Pancreas (tissue), 10 donors: ENCODE measurements around the gene EXOC4. TPM values are rescaled to one million over a fixed set of nuclear protein-coding genes. Genes with fewer than 3 reads are reported as not detected.

ENCODE experiments used
- ATAC-seq, 4 donors: fragments of 200-7000 bp; cut with Tn5 transposase; one replicate each; pipeline versions ENCODE4 v1.8.0 to v1.9.1; 2020; ENCODE audit warnings: mild to moderate bottlenecking in 4 of 4, moderate library complexity in 4 of 4
- DNase-seq, 6 donors: peaks; one replicate each; pipeline ENCODE4 v3.0.0-alpha.2; 2020
- FAIRE-seq: peaks from 2 replicates; lab custom pipeline; 2012; peaks lifted over from hg19 to GRCh38; lab: Jason Lieb, UNC
- H3K27ac ChIP-seq, 4 donors: fragments of 200-600 bp; sonication (generic); 1 replicate in 3 of 4; 2 replicates in 1 of 4; pipeline versions ENCODE4 v1.5.0 to v1.8.0; 2020
- H3K27me3 ChIP-seq, 4 donors: fragments of 200-600 bp; one replicate each; pipeline ENCODE4 v1.8.0; 2021
- H3K36me3 ChIP-seq, 3 donors: fragments of 200-600 bp; sonication (generic) in 1 of 3; one replicate each; pipeline versions ENCODE4 v1.5.0 to v1.8.0; 2020 to 2021
- H3K4me1 ChIP-seq, 3 donors: fragments of 200-600 bp; one replicate each; pipeline ENCODE4 v1.8.0; 2021
- H3K4me3 ChIP-seq, 4 donors: fragments of 200-600 bp; sonication (generic) in 2 of 4; one replicate each; pipeline versions ENCODE4 v1.5.0 to v1.8.0; 2020 to 2021
- H3K9me3 ChIP-seq, 4 donors: fragments of 200-600 bp; one replicate each; pipeline ENCODE4 v1.8.0; 2021
- CTCF ChIP-seq, 4 donors: fragments of 200-600 bp; sonication (generic) in 3 of 4; IDR thresholded peaks; one replicate each; pipeline versions ENCODE4 v1.5.0 to v1.8.0; 2021; ENCODE audit warnings: antibody characterized with exemption in 4 of 4
- WGBS, 2 donors: extraction: QIAGEN DNeasy Blood & Tissue Kit; methylation state at CpG; one replicate each; pipeline ENCODE4 v1.1.7; 2013; 5-methylcytosine and 5-hydroxymethylcytosine counted together
- intact Hi-C, 3 donors: fragments of 100-400 bp; cut with DNase I; formaldehyde crosslinking; loops; one replicate each; pipeline versions ENCODE4 v1.11.1 to v1.14.2; 2022
- polyA plus RNA-seq, 2 donors: library from polyadenylated mRNA; stranded (reverse); fragments of 200-250 nt; gene quantifications; one replicate each; pipeline ENCODE4 v1.2.3, GENCODE V29; 2013
- total RNA-seq, 6 donors: library from RNA; stranded (reverse); fragmentation: NEBNext Ultra II Directional in 4 of 6; extraction: Animal tissue kit (Norgen Biotek cat#: 25700) in 4 of 6; gene quantifications; one replicate each; pipeline versions ENCODE4 v1.2.1 to v1.2.4, GENCODE V29; 2021 to 2023
- donor health status: healthy with polysubstance abuse.
- donor health status: DM: no; HTN: no; CAD: no; lungs with moderate emphysema.
- donor health status: DM: no; HTN: no; CAD: no.
- donor health status: control.
- donor health status: control.
- donor health status: Bipolar disorder and iron deficiency.
- donor health status: DM: yes; HTN: yes; CAD: no.
- donor health status: DM: no; HTN: no; CAD: no.
- donor health status: DM: no; HTN: no; CAD: no.
- donor health status: DM: yes; HTN: yes; CAD: no.

Gene EXOC4
- total and polyA plus RNA-seq, 8 donors: 13.4 to 81.2 (median 53.8) TPM

- intact Hi-C loops: no loop called here
- no peak for TF ChIP-seq CTCF (IDR thresholded peaks at IDR 0.05)
- Histone ChIP-seq H3K9me3 (no peaks in the 10 kb centered on the region), H3K4me1 (no peaks in the 10 kb centered on the region), H3K27me3 (no peaks in the 10 kb centered on the region), H3K4me3 (no peak overlapping the region), H3K27ac (no peak overlapping the region), H3K36me3 (no peaks in the 10 kb centered on the region)
- FAIRE-seq (no peak), DNase-seq (no peak), ATAC-seq (no peak)
- WGBS, 2 donors: 87 to 97% methylated on average over 2 of the region's 2 CpGs
These were observed 552.5 kb downstream of the EXOC4 start for GRCh38 chr7:133805426-133805825.

- FAIRE-seq: no peak
- H3K4me1 ChIP-seq: no peaks in the 10 kb centered on the region
- no peaks in the 10 kb centered on the region for H3K9me3 ChIP-seq
- no peak overlapping the region for H3K4me3 ChIP-seq
- 63 to 76% methylated on average over 7 of the region's 7 CpGs for WGBS, 2 donors
- no peak for ATAC-seq
- no peak overlapping the region for H3K27ac ChIP-seq
- no peak for TF ChIP-seq CTCF (IDR thresholded peaks at IDR 0.05)
- intact Hi-C loops: no loop called here
- DNase-seq: no peak
- H3K36me3 ChIP-seq: no peaks in the 10 kb centered on the region
- H3K27me3 ChIP-seq: no peaks in the 10 kb centered on the region
These were observed 555.0 kb downstream of the EXOC4 start for GRCh38 chr7:133807624-133808492.

- FAIRE-seq (no peak), ATAC-seq (no peak), DNase-seq (no peak)
- H3K27ac ChIP-seq: no peak overlapping the region
- 86 to 88% methylated on average over 2 of the region's 2 CpGs for WGBS, 2 donors
- H3K27me3 ChIP-seq: no peaks in the 10 kb centered on the region
- no peaks in the 10 kb centered on the region for H3K9me3 ChIP-seq
- no peaks in the 10 kb centered on the region for H3K36me3 ChIP-seq
- intact Hi-C loops: no loop called here
- H3K4me3 ChIP-seq: no peak overlapping the region
- TF ChIP-seq CTCF (IDR thresholded peaks at IDR 0.05): no peak
- no peaks in the 10 kb centered on the region for H3K4me1 ChIP-seq
These were observed 555.6 kb downstream of the EXOC4 start for GRCh38 chr7:133808493-133808866.

GRCh38 chr7:133812877-133813276 lies 560.0 kb downstream of the EXOC4 start:
- Histone ChIP-seq H3K27me3 (no peaks in the 10 kb centered on the region), H3K36me3 (no peaks in the 10 kb centered on the region), H3K4me3 (no peak overlapping the region), H3K9me3 (no peaks in the 10 kb centered on the region), H3K27ac (no peak overlapping the region), H3K4me1 (peaks cover 0 to 6% (median 0%) of the 10 kb centered on the region in 3 donors)
- ATAC-seq (no peak), FAIRE-seq (no peak), DNase-seq (no peak)
- TF ChIP-seq CTCF (IDR thresholded peaks at IDR 0.05): no peak
- intact Hi-C loops: no loop called here
- 94 to 96% methylated on average over 6 of the region's 6 CpGs for WGBS, 2 donors

DNA sequence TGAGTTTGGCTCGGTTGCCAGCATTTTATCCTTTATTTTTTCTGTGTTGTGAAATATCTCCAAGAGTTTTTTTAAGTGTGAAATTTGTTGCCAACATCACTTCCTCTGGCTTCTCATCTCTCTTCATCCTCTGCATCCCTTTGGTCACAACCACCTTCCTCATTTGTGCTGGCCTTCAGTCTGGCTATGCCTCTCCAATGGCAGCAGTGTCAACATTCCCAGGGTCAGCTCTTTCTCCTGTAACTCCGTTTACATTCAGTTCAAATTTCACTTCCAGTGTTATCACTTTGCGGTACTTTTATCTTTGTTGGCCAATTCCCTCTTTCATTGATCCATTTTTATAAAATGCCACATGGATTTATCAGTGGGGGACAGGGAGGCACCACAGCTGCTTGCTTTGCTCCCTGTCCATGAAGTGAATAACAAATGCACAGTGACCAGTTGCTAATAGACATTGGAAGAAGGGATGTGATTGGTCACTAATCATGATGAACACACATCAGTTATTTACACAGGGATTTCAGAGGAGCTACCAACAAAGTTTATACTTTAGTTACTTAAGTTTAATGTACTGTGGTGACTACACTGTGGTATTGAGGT lies 562.8 kb downstream of the EXOC4 start:
- intact Hi-C loops: no loop called here

More for the DNA sequence above, 562.8 kb downstream of the EXOC4 start:
- no peak overlapping the region for H3K27ac ChIP-seq
- FAIRE-seq (no peak), ATAC-seq (peak in 3 of 4 donors; percentile 44 to 59 (median 54)), DNase-seq (no peak)
- H3K4me3 ChIP-seq: no peak overlapping the region
- peaks cover 0 to 6% (median 0%) of the 10 kb centered on the region in 3 donors for H3K4me1 ChIP-seq
- no peaks in the 10 kb centered on the region for H3K27me3 ChIP-seq
- no peaks in the 10 kb centered on the region for H3K9me3 ChIP-seq
- H3K36me3 ChIP-seq: peaks cover 0 to 5% (median 0%) of the 10 kb centered on the region in 3 donors
- no peak for TF ChIP-seq CTCF (IDR thresholded peaks at IDR 0.05)
- 38 to 57% methylated on average over 3 of the region's 3 CpGs for WGBS, 2 donors
